ENCODE results near the gene TMTC2.

The TMTC2 gene

GRCh38 chr12:83046019-83046418 lies 359.3 kb downstream of the TMTC2 start:
- in situ Hi-C loops (cut with MboI; ENCODE audit: low pct_unique_long_range_greater_than_20kb, low sequenced_read_pairs, unreplicated experiment) = no loop called here
- no peak for TF ChIP-seq CTCF (IDR thresholded peaks at IDR 0.05; ENCODE audit: extremely low read depth, insufficient read depth, missing control alignments)
- no peak for DNase-seq (ENCODE audit: low spot score)

DNA sequence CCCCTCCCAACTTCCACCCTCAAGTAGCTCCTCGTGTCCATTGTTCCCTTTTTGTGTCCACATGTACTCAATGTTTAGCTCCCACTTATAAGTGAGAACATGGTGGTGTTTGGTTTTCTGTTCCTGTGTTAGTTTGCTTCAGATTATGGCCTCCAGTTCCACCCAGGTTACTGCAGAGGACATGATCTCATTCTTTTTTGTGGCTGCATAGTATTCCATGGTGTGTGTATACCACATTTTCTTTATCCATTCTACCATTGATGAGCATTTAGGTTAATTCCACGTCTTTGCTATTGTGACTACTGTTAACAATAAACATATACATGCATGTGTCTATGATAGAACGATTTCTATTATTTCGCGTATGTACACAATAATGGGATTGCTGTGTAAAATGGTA lies 362.6 kb downstream of the TMTC2 start:
- TF ChIP-seq CTCF (IDR thresholded peaks at IDR 0.05; ENCODE audit: extremely low read depth, insufficient read depth, missing control alignments) = no peak
- in situ Hi-C loops (cut with MboI; ENCODE audit: low pct_unique_long_range_greater_than_20kb, low sequenced_read_pairs, unreplicated experiment) = no loop called here
- DNase-seq (ENCODE audit: low spot score) = no peak

GRCh38 chr12:83052890-83053541 lies 366.3 kb downstream of the TMTC2 start:
- in situ Hi-C loops (cut with MboI; ENCODE audit: low pct_unique_long_range_greater_than_20kb, low sequenced_read_pairs, unreplicated experiment) = no loop called here
- no peak for DNase-seq (ENCODE audit: low spot score)
- no peak for TF ChIP-seq CTCF (IDR thresholded peaks at IDR 0.05; ENCODE audit: extremely low read depth, insufficient read depth, missing control alignments)

GRCh38 chr12:83057436-83057835 lies 370.7 kb downstream of the TMTC2 start:
- no peak for DNase-seq (ENCODE audit: low spot score)
- no peak for TF ChIP-seq CTCF (IDR thresholded peaks at IDR 0.05; ENCODE audit: extremely low read depth, insufficient read depth, missing control alignments)
- in situ Hi-C loops (cut with MboI; ENCODE audit: low pct_unique_long_range_greater_than_20kb, low sequenced_read_pairs, unreplicated experiment) = no loop called here

DNA sequence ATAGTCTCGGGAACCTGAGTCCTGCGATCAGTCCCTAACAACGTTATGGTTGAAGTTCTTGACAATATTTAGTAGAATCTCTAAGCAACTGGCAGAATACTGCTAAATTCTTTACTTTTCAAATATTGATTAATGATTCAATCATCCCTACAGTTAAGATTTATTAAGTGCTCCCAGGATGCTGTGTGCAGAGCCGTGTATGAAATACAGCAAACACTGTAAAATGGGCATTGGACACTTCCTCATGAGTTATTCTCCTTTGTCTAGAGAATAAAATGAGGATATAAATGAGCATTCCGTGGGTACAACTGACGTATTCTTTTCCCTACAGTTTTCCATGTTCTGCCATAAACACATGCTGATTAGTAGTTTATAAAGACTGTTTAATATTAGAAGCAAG lies 372.4 kb downstream of the TMTC2 start:
- no peak for TF ChIP-seq CTCF (IDR thresholded peaks at IDR 0.05; ENCODE audit: extremely low read depth, insufficient read depth, missing control alignments)
- in situ Hi-C loops (cut with MboI; ENCODE audit: low pct_unique_long_range_greater_than_20kb, low sequenced_read_pairs, unreplicated experiment) = no loop called here

GRCh38 chr12:83065562-83065961 lies 378.9 kb downstream of the TMTC2 start:
- in situ Hi-C loops (cut with MboI; ENCODE audit: low pct_unique_long_range_greater_than_20kb, low sequenced_read_pairs, unreplicated experiment) = no loop called here
- no peak for DNase-seq (ENCODE audit: low spot score)
- TF ChIP-seq CTCF (IDR thresholded peaks at IDR 0.05; ENCODE audit: extremely low read depth, insufficient read depth, missing control alignments) = no peak

More for the DNA sequence above, 372.4 kb downstream of the TMTC2 start:
- DNase-seq (ENCODE audit: low spot score) = no peak
